BLaER1 (cell line): ENCODE data around the gene NUDC.

ENCODE experiments used
- H3K27ac ChIP-seq: shearing (Covaris generic); formaldehyde crosslinking; 2 replicates; pipeline ENCODE4 v1.8.1; 2022
- H3K27me3 ChIP-seq: shearing (Covaris generic); formaldehyde crosslinking; 2 replicates; pipeline ENCODE4 v1.8.1; 2022
- H3K36me3 ChIP-seq: shearing (Covaris generic); formaldehyde crosslinking; 2 replicates; pipeline ENCODE4 v1.8.1; 2022
- H3K4me1 ChIP-seq: shearing (Covaris generic); formaldehyde crosslinking; 2 replicates; pipeline ENCODE4 v1.8.1; 2022
- H3K4me2 ChIP-seq: shearing (Covaris generic); formaldehyde crosslinking; 2 replicates; pipeline ENCODE4 v1.8.1; 2022
- H3K4me3 ChIP-seq: shearing (Covaris generic); formaldehyde crosslinking; 2 replicates; pipeline ENCODE4 v1.8.1; 2022
- H3K9ac ChIP-seq: shearing (Covaris generic); formaldehyde crosslinking; 2 replicates; pipeline ENCODE4 v1.8.1; 2022
- H3K9me3 ChIP-seq: shearing (Covaris generic); formaldehyde crosslinking; 2 replicates; pipeline ENCODE4 v1.8.1; 2022
- H4K20me1 ChIP-seq: shearing (Covaris generic); formaldehyde crosslinking; 2 replicates; pipeline ENCODE4 v1.8.1; 2022
- Cebpa-rat ChIP-seq: shearing (Covaris generic); IDR thresholded peaks from 2 replicates; pipeline ENCODE4 v1.8.1; 2022

NUDC gene

DNA sequence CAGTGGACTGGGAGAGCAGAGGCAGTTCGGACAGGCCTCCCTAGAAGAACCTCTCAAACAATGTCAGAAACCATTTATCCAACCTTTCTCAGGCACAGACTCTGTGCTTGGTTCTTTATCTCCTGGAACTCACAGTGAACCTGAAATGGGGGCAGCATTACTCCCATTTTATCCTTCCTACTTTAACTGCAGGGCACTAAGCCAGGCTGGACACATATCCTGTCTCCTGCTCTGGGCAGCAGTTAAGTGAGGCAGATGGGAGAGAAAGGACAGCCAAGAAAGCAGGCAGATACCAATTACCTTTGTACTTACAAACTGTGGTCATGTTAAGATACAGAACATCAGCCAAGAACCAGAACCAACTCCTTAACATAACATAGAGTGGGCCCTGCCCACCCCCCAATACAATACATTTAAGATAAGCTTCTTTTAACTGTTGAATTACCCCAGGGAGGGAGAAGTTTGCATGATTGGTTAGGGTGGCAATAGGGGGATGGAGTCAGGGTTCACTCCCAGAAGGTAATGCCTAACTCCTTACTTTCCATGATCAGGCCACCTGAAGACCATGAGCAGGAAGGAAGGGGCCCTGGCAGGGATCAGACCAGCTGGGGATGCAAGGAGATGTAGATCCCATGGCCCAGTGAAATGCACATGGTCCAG, 27.9 kb downstream of the NUDC start:
- H3K9ac ChIP-seq: no peak overlapping the region
- no peak for TF ChIP-seq Cebpa-rat
- no peaks in the 10 kb centered on the region for H3K27me3 ChIP-seq
- H3K9me3 ChIP-seq: no peaks in the 10 kb centered on the region
- H3K4me2 ChIP-seq: peak overlapping the region; percentile 40
- no peak overlapping the region for H3K4me3 ChIP-seq
- H4K20me1 ChIP-seq: peaks cover 13% of the 10 kb centered on the region; the same call in 1 of the 2 replicates
- no peak overlapping the region for H3K27ac ChIP-seq
- peaks cover 48% of the 10 kb centered on the region for H3K36me3 ChIP-seq
- peaks cover 17% of the 10 kb centered on the region for H3K4me1 ChIP-seq

DNA sequence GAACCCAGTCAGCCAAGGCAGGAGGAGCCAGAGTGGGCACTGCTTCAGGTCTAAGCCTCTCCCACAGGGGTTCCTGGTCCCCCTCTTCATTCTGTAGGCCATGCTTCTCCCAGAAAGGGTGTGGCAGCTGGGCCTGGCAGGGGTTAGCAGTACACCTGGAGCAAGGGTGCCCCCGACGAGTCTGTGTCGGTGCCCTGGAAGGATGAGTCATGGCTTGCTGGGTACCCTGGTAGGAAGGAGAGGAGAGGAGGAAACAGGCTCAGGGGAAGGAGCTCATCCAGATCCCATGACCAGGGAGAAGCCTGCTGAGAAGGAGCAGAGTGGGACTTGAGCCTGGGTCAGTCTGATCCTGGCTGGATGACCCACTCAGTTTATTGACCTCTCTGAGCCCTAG, 28.4 kb downstream of the NUDC start:
- Histone ChIP-seq H3K27me3 (no peaks in the 10 kb centered on the region), H3K4me2 (peak overlapping the region; percentile 40), H3K4me3 (no peak overlapping the region), H3K9ac (no peak overlapping the region), H3K9me3 (no peaks in the 10 kb centered on the region), H3K36me3 (peaks cover 43% of the 10 kb centered on the region), H3K4me1 (peaks cover 17% of the 10 kb centered on the region), H4K20me1 (peaks cover 13% of the 10 kb centered on the region; the same call in 1 of the 2 replicates), H3K27ac (no peak overlapping the region)
- no peak for TF ChIP-seq Cebpa-rat

DNA sequence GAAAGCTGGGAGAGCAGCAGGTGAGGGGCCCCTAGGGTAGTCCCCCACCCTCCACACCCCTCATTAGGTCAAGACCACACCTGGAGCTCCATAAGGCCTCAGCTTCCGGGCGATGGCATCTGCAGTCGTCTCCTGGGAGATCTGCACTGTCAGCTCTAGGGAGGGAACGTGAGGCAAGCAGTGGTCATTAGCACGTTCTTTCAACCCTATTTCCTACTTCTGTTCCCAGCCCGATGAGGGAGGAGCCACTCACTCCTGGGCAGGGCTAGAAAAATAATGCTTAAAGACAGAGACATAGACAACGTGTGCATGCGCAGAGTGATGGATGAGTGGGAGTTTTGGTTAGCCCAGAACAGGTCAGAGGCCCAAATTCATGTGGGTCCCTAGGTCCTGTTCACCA, 29.1 kb downstream of the NUDC start:
- no peaks in the 10 kb centered on the region for H3K9me3 ChIP-seq
- H3K27ac ChIP-seq: 0 out of 2 replicates have a peak overlapping the region, but pooled peaks have one; percentile 2
- TF ChIP-seq Cebpa-rat: no peak
- H3K36me3 ChIP-seq: peaks cover 36% of the 10 kb centered on the region
- peaks cover 17% of the 10 kb centered on the region for H3K4me1 ChIP-seq
- H3K4me2 ChIP-seq: peak overlapping the region; percentile 40
- H3K9ac ChIP-seq: no peak overlapping the region
- H3K4me3 ChIP-seq: no peak overlapping the region
- H3K27me3 ChIP-seq: no peaks in the 10 kb centered on the region
- peaks cover 12% of the 10 kb centered on the region; the same call in 1 of the 2 replicates for H4K20me1 ChIP-seq

DNA sequence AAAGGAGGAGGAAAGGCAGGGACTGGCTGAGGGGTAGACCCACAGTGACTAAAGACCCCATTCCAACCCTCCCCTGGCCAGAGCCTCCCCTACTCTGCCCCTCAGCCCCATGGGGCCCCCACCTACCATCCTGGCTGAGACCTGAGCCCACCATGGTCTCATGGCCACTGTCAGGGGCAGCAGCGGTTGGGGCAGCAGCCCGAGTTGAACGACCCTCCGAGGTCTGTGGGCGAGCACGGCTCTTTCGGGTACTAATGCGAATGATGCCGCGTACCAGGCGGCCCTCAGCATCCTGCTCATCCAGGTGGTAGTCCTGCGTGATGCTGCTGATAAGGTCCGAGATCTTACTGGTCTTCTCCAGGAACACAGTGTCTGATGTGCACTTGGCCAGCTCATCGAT, 29.7 kb downstream of the NUDC start:
- H3K36me3 ChIP-seq: peaks cover 30% of the 10 kb centered on the region
- H3K4me2 ChIP-seq: no peak overlapping the region
- H4K20me1 ChIP-seq: 0 out of 2 replicates have a peak, but pooled peaks cover 6% of the 10 kb centered on the region
- 0 out of 2 replicates have a peak overlapping the region, but pooled peaks have one; percentile 2 for H3K27ac ChIP-seq
- H3K27me3 ChIP-seq: no peaks in the 10 kb centered on the region
- peaks cover 17% of the 10 kb centered on the region for H3K4me1 ChIP-seq
- TF ChIP-seq Cebpa-rat: no peak
- H3K4me3 ChIP-seq: no peak overlapping the region
- no peak overlapping the region for H3K9ac ChIP-seq
- peaks cover 4% of the 10 kb centered on the region for H3K9me3 ChIP-seq

DNA sequence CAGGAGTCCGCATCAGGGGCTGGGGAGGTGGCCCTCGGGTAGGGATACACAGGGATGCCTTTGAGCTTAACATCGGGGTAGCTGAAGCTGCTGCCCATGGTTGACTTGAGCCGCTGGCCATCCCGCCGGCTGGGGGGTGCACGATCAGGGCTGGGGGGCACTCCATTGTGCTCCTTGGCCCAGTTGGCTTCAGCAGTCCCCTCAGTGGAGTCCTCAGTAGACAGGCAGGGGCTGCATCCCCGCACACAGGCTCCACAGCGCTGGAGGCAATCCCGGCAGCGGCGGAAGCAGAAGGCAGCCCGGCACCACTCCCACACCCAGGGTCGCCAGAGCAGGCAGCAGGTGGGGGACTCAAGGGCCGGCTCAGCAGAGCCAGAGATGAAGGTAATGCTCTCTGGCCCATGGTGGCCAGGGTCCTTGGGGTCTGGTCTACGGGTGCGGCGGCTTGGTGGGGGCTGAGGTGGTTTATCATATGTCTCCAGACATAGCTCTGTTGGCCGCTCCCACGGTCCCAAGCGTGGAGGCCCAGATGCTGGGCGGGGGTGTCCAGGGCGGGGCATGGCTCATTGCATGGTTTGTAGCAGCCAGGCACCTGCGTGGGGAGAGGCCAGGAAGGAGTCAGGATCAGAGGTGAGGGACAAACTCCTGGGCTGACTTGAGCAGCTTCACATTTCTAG, 30.4 kb downstream of the NUDC start:
- H3K4me3 ChIP-seq: no peak overlapping the region

DNA sequence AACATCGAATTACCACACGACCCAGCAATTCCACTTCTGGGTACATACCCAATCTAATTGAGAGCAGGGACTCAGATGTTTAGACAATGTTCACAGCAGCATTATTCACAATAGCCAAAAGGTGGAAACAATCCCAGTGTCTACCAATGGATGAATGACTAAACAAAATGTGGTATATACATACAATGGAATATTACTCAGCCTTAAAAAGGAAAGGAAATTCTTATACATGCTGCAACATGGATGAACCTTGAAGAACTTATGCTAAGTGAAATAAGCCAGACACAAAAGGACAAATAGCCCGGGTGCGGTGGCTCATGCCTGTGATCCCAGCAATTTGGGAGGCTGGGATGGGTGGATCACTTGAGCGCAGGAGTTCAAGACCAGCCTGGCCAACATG, 31.8 kb downstream of the NUDC start:
- Histone ChIP-seq H3K4me1 (peaks cover 17% of the 10 kb centered on the region), H3K27me3 (peaks cover 4% of the 10 kb centered on the region; the same call in 1 of the 2 replicates)

More for the DNA sequence above, 30.4 kb downstream of the NUDC start:
- Histone ChIP-seq H4K20me1 (0 out of 2 replicates have a peak, but pooled peaks cover under 1% of the 10 kb centered on the region), H3K27ac (no peak overlapping the region), H3K27me3 (no peaks in the 10 kb centered on the region), H3K9me3 (peaks cover 6% of the 10 kb centered on the region), H3K9ac (no peak overlapping the region), H3K36me3 (peaks cover 22% of the 10 kb centered on the region), H3K4me1 (peaks cover 17% of the 10 kb centered on the region), H3K4me2 (no peak overlapping the region)
- TF ChIP-seq Cebpa-rat: no peak

DNA sequence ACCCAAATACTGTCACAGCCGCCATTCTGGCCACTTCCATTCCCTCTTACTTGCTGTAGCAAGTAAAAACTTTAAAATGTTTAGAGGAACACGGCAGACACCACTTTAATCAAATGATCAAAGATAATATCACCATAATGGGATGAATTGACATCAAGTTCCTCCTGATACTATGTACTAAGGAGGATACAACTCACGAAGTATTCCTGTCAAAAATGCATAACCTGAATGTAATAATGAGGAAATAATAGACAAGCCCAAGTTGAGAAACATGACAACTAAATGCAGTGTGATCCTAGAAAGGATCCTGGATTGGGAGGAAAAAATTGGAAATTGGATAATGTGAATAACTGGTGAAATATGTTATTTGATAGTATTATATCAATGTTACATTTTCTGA, 34.8 kb downstream of the NUDC start:
- H3K4me3 ChIP-seq: no peak overlapping the region
- peaks cover 6% of the 10 kb centered on the region for H3K9me3 ChIP-seq
- peaks cover 11% of the 10 kb centered on the region; the same call in 1 of the 2 replicates for H4K20me1 ChIP-seq
- no peak overlapping the region for H3K4me2 ChIP-seq
- H3K4me1 ChIP-seq: peaks cover 9% of the 10 kb centered on the region
- H3K9ac ChIP-seq: no peak overlapping the region
- peaks cover 34% of the 10 kb centered on the region for H3K27me3 ChIP-seq
- H3K27ac ChIP-seq: no peak overlapping the region
- TF ChIP-seq Cebpa-rat: no peak
- H3K36me3 ChIP-seq: peaks cover 4% of the 10 kb centered on the region; the same call in 1 of the 2 replicates

More for the DNA sequence above, 31.8 kb downstream of the NUDC start:
- Histone ChIP-seq H4K20me1 (no peaks in the 10 kb centered on the region), H3K36me3 (peaks cover 8% of the 10 kb centered on the region), H3K4me3 (no peak overlapping the region), H3K27ac (no peak overlapping the region), H3K4me2 (no peak overlapping the region), H3K9ac (no peak overlapping the region), H3K9me3 (peaks cover 6% of the 10 kb centered on the region)
- no peak for TF ChIP-seq Cebpa-rat

DNA sequence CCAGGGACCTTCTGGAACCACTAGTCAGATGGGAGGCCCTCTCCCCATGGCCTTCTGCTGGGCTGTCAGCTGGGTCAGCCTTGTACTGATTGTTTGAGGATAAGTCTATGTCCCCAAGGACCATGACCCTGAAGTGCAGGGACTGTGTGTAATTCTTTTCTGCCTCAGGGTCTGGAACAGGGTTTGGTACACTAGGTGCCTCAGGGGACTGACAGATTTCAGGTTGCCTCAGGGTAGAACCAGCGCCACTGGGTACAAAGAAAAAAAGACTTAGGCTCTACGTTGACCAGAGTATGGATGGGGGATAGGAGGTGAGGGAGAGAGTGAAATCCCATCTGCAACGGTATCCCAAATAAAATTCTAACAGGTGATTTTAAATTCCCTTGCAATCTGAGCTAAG, 35.8 kb downstream of the NUDC start:
- Histone ChIP-seq H4K20me1 (peaks cover 11% of the 10 kb centered on the region; the same call in 1 of the 2 replicates), H3K9me3 (peaks cover 6% of the 10 kb centered on the region), H3K4me2 (no peak overlapping the region), H3K36me3 (no peaks in the 10 kb centered on the region), H3K27me3 (peaks cover 40% of the 10 kb centered on the region), H3K4me3 (no peak overlapping the region), H3K9ac (no peak overlapping the region), H3K27ac (no peak overlapping the region), H3K4me1 (peaks cover 9% of the 10 kb centered on the region)
- TF ChIP-seq Cebpa-rat: no peak

DNA sequence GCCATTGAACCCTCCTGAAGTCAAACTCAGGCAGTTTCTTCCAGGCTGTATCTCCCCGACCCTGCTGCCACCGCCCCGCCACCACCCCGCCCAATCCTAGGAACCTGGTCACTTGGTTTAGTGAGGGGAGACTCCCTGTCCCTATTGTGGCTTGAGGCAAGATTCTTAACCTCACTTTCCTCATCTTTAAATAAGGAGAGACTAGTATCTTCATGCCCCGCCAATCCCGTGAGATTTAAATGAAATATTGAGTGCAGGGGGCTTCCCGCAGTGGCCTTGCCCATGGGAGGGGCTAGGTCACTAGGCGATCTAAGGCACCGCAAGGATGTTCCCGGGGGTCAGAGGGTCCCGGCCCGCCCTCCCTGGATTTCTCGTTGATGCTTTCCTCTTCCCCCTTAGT, 37.7 kb downstream of the NUDC start:
- no peak overlapping the region for H3K4me2 ChIP-seq
- H3K9ac ChIP-seq: no peak overlapping the region
- no peak overlapping the region for H3K4me3 ChIP-seq

More for the DNA sequence above, 37.7 kb downstream of the NUDC start:
- TF ChIP-seq Cebpa-rat: no peak
- Histone ChIP-seq H4K20me1 (peaks cover 11% of the 10 kb centered on the region; the same call in 1 of the 2 replicates), H3K9me3 (peaks cover 6% of the 10 kb centered on the region), H3K36me3 (no peaks in the 10 kb centered on the region), H3K4me1 (peaks cover 21% of the 10 kb centered on the region), H3K27me3 (peaks cover 40% of the 10 kb centered on the region), H3K27ac (no peak overlapping the region)
